Neuron (in vitro differentiated cells): ENCODE results near the gene TAF4.

Experiments
- H2AFZ ChIP-seq: one replicate; pipeline ENCODE4 v1.6.1; 2013; ENCODE audit warnings: low read depth, mild to moderate bottlenecking, inconsistent platforms, low read length, moderate library complexity
- H3K27me3 ChIP-seq: one replicate; pipeline ENCODE4 v1.6.1; 2013; ENCODE audit warnings: low read length; ENCODE audit not compliant: insufficient read depth
- H3K36me3 ChIP-seq: one replicate; pipeline ENCODE4 v1.6.1; 2013; ENCODE audit warnings: low read length; ENCODE audit not compliant: insufficient read depth
- H3K4me1 ChIP-seq: one replicate; pipeline ENCODE4 v1.6.1; 2013; ENCODE audit warnings: low read length; ENCODE audit not compliant: insufficient read depth
- H3K4me3 ChIP-seq: 2 replicates; pipeline ENCODE4 v1.5.1; 2013; ENCODE audit warnings: mild to moderate bottlenecking, low read length, moderate library complexity
- H3K9me3 ChIP-seq: one replicate; pipeline ENCODE4 v1.6.1; 2013; ENCODE audit warnings: low read length

The TAF4 gene

DNA sequence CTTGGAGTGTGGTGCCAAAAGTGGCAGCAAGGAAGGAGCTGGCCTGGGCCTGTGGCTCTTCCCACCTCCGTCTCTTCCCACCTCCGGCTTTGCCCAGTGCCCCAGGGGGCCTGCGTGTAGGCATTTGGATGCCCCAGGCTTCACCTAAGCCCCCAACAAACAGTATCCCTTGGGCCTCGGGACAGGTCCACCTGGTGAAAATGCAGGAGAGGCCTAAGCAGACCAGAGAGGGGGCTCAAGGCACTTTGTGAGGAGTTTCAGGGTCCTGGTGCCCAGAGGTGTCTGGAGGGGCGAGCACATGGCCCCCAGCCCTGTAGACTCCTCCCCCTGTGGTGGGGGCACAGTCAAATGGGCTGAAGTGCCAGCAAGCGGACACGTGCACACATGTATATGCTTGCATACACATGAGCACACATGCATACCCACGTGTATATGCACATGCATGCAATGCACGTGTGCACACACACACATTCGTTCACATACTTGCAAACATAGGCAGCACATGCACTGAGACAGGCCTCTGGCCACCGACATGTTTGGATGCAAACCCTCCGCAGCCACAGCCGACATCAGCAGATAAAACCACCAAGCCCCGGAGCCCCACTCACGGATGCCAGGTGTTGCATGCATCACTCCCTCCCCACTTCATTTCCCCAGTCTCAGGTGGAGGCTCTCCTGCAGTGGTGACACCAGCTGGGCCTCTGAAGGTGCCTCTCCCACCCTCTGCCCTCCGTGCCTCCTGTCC lies 124.5 kb downstream of the TAF4 start:
- Histone ChIP-seq H3K4me3 (no peak overlapping the region), H2AFZ (no peak overlapping the region), H3K36me3 (no peaks in the 10 kb centered on the region), H3K4me1 (no peaks in the 10 kb centered on the region), H3K9me3 (no peaks in the 10 kb centered on the region), H3K27me3 (no peaks in the 10 kb centered on the region)

DNA sequence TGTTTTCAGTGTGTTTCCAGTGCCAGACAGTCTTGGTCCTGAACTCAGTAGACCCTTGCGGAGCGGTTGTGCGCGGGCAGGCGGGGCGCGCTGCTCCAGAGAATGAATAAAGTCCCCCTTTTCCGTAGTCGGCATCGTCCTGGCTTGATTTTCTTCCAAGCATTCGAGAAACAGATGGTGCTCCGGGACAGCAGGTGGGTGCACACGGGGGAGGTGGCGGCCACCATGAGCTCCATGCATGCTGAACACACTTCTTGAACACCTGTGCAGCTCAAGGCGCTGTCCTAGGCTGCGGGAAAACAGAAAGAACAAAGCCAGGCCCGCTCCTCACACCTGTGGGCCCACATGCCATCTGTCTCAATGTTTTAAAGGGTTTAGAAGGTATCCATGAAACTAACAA lies 125.2 kb downstream of the TAF4 start:
- Histone ChIP-seq H2AFZ (no peak overlapping the region), H3K9me3 (no peaks in the 10 kb centered on the region), H3K36me3 (no peaks in the 10 kb centered on the region), H3K27me3 (no peaks in the 10 kb centered on the region), H3K4me1 (no peaks in the 10 kb centered on the region), H3K4me3 (no peak overlapping the region)

DNA sequence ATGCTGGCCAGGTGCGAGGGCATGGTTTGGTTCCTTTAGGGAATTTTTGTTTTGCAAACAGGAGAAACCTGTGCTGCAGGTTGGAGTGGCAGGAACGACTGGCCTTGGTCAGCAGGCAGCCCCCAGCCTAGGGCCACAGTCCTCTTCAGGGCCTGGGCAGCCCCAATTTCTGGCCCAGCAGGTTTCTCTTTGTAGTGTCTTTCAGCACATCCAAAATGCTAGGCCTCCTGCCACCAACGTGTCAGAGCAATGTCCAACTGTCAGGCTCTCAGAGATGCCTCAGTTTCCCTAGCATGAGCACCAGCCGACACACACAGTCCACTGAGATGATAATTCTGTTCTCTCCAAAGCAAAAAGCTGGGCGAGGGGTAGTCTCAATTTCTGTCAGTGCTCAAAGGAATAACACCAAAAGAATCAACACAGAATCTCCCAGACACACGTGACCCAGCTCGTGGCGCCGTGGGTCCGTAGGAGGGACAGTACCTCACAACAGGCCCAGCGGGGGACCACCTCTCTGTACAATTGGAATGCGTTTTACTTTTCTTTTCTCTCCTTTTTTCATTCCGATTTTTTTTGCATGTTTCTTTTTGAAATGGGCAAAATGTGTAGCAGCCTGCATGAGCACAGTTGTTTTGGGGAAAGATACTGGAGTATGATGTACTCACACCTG lies 125.9 kb downstream of the TAF4 start:
- Histone ChIP-seq H3K4me3 (no peak overlapping the region), H3K9me3 (no peaks in the 10 kb centered on the region), H3K27me3 (no peaks in the 10 kb centered on the region), H2AFZ (no peak overlapping the region), H3K4me1 (no peaks in the 10 kb centered on the region), H3K36me3 (no peaks in the 10 kb centered on the region)

DNA sequence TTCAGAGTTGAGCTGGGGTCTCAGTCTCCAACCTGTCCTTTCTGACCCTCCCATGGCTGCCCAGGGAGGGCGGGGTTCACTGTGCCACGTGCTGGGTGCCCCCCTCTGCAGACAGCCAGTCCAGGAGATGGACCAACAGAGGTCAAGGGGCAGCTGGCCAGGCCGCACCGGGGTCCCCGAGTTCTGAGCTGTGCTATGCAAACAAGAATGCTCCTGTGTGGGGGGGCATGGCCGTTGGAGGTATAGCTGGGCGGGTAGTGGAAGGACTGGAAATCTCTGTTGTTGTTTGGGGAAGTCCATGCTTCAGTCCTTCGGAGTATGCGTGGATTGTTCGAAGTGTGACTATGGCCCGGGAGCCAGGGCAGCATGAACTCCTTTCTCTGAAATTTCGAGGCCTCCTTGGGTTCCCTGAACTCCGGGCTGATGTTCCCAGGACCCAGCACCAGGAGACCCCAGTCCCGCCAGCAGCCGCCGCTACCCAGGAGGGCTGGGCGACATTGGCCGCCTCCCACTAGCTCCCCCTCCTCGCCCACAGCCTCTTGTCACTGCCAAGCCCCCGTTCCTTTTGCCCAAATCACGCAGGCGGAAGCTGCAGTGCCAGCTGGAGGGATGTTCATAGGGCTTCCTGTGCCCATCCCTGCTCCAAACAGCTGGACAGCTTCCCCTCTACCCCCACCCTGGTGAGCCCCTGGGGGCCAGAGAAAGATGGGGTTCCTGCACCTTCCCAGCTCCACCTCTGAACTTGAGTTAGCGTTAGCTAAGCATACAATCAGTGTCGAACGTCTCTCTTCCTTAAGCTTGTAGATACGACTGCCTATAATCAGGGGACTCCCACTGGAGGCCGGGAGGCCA lies 126.6 kb downstream of the TAF4 start:
- Histone ChIP-seq H3K9me3 (no peaks in the 10 kb centered on the region), H3K36me3 (peaks cover 2% of the 10 kb centered on the region), H2AFZ (no peak overlapping the region), H3K4me3 (no peak overlapping the region), H3K4me1 (no peaks in the 10 kb centered on the region), H3K27me3 (no peaks in the 10 kb centered on the region)

DNA sequence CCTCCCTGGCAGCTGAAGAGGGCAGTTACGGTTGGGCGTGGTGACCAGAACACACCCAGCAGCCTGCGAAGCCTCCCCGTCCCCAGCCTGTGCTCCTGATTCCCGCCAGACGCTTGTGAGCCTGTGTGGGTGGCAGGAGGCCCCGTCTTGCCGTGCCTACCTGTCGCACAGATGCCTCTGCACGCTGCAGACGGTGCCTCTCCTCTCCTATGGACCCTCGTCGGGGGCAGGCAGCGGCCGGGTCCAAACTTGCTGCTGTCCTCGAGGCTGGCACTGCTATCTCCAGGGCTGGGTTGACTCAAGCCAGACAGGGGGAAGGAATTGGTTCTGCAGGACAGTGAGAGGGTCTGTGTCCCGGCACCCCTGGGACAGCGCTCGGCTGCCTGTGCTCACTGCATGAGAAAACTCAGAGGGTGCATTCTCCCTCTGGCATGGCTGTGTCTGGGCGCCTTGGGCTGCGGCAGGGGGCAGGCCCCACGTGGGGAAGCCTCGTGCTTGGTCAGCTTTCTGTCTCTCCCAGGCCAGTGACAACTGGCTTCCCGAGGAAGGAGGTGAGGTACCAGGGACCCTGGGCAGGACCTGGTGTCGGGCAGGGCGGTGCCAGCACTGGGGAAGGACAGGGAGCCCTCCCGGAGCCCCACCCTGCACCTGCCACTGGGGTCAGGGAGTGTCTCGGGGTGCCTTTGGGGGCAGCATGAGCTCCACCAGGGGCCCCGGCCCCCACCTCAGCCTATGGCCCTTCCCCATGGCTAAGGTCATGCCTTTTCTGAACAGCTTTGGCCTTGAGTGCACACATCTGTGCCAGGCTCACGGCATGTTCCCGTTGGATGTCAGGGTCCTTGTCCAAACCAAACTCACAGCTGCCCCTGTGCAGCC lies 127.5 kb downstream of the TAF4 start:
- H3K4me1 ChIP-seq: no peaks in the 10 kb centered on the region
- no peaks in the 10 kb centered on the region for H3K9me3 ChIP-seq
- H2AFZ ChIP-seq: no peak overlapping the region

DNA sequence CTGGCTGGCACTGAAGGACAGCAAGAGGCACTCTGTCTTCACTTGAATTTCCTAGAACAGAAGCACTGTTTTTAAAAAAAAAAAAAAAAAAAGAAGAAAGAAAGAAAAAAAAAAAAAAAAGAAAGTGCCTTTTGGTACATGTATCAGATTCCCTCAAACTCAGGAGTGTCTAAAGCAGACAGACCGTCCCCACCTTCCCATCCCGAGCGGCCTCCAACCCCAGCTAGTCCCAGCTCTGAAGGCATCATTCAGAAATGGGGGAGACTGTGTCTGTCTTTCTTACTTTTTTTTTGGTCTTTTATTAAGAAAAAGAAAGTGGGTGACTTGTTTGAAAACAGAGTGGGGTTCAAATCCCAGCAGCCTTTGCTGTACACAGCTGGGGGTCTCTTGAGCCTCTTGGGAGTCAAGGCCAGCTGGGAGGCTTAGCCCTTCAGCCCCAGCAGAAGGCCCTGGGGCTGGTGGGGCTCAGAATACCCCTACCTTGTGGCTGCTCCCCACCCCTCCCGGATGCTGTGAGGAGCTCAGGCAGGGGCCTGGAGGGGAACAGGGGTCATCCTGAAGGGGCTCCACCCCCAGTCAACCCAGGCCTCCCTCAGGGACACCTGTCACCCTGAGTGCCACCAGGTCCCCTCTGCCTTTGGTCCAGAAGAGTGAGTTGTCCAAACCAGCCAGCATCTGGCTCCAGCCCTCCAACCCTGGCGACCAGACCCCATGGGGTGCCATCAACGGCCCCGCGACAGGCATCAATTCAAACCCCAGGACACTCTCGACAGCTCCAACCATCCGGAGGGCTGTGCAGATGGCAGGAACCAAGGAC lies 128.3 kb downstream of the TAF4 start:
- H3K27me3 ChIP-seq: no peaks in the 10 kb centered on the region
- H2AFZ ChIP-seq: no peak overlapping the region
- no peak overlapping the region for H3K4me3 ChIP-seq
- no peaks in the 10 kb centered on the region for H3K4me1 ChIP-seq
- peaks cover 8% of the 10 kb centered on the region for H3K36me3 ChIP-seq
- no peaks in the 10 kb centered on the region for H3K9me3 ChIP-seq

More for the DNA sequence above, 127.5 kb downstream of the TAF4 start:
- H3K27me3 ChIP-seq: no peaks in the 10 kb centered on the region
- H3K4me3 ChIP-seq: no peak overlapping the region
- peaks cover 2% of the 10 kb centered on the region for H3K36me3 ChIP-seq

DNA sequence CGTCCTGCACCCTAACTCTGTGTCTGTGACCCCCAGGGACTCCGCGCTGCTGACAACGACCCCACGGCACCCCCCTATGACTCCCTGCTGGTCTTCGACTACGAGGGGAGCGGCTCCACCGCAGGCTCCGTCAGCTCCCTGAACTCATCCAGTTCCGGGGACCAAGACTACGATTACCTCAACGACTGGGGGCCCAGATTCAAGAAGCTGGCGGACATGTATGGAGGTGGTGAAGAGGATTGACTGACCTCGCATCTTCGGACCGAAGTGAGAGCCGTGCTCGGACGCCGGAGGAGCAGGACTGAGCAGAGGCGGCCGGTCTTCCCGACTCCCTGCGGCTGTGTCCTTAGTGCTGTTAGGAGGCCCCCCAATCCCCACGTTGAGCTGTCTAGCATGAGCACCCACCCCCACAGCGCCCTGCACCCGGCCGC lies 129.0 kb downstream of the TAF4 start:
- Histone ChIP-seq H3K36me3 (peaks cover 8% of the 10 kb centered on the region), H3K4me1 (no peaks in the 10 kb centered on the region), H3K27me3 (no peaks in the 10 kb centered on the region), H3K9me3 (no peaks in the 10 kb centered on the region), H3K4me3 (no peak overlapping the region), H2AFZ (no peak overlapping the region)

DNA sequence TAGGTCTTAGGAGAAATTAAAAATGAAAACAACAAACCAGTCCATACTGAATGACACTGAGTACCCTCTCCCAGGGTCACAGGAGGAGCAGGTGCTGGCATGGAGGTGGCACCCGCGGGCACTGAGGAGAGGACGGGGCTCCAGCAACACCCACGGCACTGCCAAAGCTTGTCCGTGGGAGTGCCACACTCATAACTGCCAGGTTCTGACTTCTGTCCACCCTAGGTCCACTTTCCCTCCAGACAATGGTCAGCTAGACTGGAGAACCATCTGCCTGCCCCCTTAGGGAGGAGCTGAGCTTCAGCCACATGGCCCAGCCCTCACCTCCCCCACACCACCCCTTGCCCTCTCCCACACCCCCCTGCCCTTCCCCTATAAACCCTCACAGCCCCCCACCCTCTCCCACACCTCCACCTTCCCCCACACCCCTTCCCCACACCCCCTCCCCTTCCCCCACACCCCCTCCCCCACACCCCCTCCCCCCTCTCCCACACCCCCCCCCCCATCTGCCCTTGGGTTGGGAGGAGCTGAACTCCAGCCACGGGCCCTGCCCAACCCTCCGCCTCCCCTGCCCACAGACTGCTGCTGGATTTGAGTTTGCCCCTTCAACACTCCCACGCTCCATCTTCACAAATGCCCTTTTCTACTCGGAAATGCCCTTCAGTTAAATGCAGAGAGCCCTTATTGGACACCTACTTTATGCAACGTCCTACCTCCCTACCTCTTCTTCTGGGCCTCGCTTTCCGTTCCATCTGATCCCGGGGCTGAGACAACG lies 129.6 kb downstream of the TAF4 start:
- Histone ChIP-seq H3K4me1 (no peaks in the 10 kb centered on the region), H3K9me3 (no peaks in the 10 kb centered on the region), H2AFZ (no peak overlapping the region), H3K27me3 (no peaks in the 10 kb centered on the region), H3K36me3 (peaks cover 8% of the 10 kb centered on the region), H3K4me3 (no peak overlapping the region)

DNA sequence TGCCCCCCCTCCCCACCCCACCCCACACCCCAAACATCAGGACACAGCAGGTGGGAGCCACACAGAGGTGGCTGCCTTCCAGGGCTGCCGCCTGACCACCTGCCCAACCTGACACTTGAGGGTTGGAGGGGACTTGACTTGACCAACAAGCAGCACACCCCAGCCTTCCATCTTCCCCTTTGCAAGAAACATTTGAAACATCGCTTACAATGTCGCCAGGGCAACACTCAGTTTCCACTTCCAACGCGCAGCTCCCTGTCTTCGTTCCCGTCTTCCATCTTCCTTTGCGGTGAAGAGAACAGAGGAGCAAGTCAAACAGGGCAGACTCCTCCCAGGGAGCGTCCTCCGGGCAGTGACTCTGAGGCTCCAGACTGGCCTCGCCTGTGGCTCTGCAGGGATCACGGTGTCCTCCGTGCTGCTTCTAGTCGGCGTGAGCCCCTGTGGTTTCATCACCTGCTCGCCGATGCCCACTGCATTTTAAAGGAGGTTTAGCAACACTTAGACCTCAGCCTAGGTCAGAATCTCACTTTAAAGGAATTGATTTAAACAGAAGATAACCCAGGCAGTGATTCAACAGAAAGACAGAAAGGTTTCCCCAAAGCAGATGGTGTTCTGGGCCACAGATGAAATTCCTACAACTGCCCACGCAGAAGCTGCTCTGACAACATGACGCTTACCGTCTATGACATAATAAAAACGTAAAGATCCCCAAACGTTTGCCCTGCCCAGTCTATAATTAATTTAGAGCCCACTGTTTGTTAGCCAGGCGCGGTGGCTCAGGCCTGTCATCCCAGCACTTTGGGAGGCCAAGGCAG lies 130.8 kb downstream of the TAF4 start:
- H3K4me3 ChIP-seq: no peak overlapping the region
- no peaks in the 10 kb centered on the region for H3K4me1 ChIP-seq
- H2AFZ ChIP-seq: no peak overlapping the region
- H3K36me3 ChIP-seq: peaks cover 8% of the 10 kb centered on the region
- H3K9me3 ChIP-seq: no peaks in the 10 kb centered on the region
- no peaks in the 10 kb centered on the region for H3K27me3 ChIP-seq

DNA sequence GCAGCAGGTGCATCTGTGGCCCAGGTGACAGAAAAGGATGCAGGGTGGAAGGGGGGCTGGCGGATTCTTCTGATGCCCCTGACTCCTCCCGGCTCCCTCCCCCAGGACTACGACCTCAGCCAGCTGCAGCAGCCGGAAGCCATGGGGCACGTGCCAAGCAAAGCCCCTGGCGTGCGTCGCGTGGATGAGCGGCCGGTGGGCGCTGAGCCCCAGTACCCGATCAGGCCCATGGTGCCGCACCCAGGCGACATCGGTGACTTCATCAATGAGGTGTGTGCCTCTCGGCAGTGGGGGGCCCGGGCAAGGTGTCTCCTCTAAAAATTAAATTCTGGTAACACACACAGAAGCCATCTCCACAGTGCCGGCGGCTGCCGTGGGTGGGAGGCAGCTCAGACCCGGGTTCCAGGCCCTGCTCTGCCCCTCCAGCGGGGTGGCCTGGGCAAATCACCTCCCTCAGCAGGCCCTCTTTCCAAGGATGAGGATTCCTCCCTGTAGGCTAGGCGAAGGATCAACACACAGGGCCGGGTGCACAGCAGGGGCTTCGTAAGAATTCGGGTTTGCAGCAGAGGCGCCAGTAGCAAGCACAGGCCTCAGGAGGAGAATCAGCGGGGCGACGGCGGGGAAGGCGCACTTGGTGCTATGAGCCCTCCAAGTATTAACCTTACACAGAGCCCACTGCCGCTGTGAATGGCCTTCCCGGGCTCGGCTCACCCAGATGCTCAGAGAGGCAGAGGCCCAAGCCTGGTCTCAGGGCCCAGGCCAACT lies 131.5 kb downstream of the TAF4 start:
- no peak overlapping the region for H2AFZ ChIP-seq
- H3K27me3 ChIP-seq: no peaks in the 10 kb centered on the region
- H3K9me3 ChIP-seq: no peaks in the 10 kb centered on the region
- peaks cover 8% of the 10 kb centered on the region for H3K36me3 ChIP-seq
- H3K4me1 ChIP-seq: no peaks in the 10 kb centered on the region
- H3K4me3 ChIP-seq: no peak overlapping the region
